Activated T-cell treated with anti-CD3 and anti-CD28 coated beads, Interleukin-2, amount 50 U/mL, for 1 hour (primary cell): ENCODE measurements around the gene ABHD8.
"Not testable (repeated sequence)": the region's sequence is repeated elsewhere in the genome, so short reads cannot be mapped to it uniquely, and the experiment has no call there.

Experiments used
- DNase-seq: peaks from one replicate; pipeline ENCODE4 v3.0.0-alpha.2; 2020

Gene ABHD8

DNA sequence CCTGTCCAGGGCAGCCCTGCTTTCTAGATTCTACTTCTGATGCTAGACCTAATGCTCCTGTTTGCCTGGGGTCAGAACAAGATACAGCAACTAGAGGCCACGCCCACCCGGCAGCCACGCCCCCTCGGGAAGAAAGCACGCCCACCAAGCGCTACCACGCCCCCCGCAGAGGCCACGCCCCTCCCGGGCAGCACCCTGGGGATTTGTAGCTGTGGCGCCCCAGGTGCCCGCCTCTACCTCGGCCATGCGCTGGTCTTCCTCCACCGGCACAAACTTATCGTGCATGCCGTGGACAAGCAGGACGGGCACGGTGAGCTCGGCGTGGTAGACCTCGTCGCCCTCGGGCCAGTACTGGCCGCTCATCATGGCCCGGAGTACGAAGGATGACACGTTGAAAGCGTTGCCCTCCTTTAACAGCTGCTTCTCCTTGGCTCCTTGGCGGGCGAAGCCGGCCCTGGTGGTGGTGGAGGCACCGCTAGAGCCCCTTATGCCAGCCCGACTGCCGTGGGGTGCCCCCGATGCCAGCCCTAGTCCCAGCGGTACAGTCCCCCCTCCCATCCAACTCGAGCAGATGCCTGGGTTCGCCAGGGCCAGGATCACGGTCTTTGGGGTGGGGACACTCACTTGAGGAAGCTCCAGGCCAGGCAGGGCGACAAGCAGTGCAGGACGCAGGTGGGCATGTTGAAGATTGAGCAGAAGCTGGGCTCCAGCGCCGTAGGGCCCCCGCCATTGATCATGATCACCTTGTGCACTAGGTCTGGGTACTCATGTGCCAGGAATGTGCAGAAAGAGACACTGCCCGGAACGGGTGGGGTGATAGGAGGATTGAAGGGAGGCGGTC lies 9.0 kb downstream of the ABHD8 start:
- DNase-seq: peak; percentile 62

DNA sequence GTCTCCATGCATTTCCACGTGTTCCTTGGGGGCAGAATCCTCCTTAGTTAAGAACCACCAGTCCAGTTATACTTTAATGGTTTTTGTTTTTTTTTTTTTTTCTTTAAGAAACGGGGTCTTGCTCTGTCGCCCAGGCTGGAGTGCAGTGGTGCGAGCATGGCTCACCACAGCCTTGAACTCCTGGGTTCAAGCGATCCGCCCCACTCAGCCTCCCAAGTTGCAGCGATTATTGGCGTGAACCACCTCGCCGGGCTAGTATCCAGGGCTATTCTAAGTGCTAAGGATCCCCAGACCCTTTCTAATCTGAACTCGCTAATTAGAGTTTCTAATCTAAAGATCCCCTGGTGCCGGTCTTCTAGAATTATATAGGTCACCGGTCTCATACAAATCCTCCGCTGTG lies 9.6 kb downstream of the ABHD8 start:
- no peak for DNase-seq

DNA sequence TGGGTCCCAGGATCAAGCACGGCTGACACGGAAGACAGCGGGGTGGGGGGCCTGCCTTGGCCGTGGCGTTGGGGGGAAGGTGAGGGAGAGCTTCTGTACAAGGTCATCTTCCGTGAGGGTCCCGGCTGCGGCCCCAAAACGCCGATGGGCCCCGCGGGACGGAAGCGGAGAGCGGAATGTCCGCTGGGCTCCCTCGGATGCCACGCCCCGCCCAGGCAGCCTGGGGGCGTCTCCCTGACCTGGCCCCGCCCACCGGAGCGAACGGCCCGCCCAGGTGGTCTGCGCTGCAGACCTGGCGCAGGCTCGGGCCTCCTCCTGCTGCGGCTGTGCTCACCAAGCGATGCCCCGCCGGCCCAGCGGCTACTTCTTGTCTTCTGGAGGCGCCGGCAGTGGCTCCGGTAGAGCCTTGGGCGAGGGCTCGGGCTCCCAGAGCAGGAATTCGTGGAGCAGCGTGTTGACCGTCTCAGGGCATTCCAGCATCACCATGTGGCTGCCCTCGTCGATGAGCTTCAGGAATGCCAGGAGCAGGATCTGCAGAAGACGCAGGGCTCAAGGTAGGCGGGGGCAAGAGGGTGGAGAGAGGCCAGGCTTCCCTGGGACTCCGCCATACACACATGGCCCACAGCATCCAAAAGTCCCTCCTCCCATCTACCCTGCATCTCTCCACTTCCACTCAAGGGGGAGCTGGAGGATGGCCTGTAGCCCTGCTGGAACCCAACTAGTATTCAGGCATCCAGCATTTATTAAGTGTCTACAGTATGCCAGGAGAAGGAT lies 10.7 kb downstream of the ABHD8 start:
- DNase-seq: peak; percentile 86

DNA sequence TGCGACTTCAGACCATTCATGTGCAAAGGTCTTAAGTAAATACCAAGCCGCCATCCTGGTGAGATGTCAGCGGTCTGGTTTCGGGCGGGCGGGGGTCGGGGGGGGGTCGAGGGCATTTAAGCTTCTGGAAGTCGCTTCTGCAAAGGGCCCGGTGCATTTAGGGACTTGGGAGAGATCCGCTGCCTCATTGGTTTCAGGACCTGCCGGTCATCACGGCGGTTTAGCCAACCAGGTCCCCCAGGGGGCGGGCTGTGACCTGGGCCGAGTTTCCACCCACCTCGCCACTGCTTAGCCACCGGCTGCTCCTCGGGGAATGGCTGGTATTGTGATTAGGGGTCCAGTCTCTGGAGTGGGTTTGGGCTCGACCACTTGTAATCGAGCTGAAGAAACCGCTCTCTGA lies 13.7 kb downstream of the ABHD8 start:
- DNase-seq: no peak

DNA sequence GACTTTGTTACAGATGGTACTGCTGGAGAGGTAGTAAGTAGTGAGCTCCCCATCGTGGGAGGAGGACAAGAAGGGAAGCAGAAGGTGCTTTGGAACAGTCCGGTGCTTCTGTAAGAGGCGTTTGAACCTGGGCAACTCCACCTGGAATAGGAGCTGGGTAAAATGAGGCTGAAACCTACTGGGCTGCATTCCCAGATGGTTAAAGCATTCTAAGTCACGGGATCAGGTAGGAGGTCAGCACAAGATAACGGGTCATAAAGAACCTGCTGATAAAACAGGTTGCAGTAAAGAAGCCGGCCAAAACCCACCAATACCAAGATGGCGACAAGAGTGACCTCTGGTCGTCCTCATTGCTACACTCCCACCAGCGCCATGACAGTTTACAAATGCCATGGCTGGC lies 16.5 kb downstream of the ABHD8 start:
- no peak for DNase-seq

DNA sequence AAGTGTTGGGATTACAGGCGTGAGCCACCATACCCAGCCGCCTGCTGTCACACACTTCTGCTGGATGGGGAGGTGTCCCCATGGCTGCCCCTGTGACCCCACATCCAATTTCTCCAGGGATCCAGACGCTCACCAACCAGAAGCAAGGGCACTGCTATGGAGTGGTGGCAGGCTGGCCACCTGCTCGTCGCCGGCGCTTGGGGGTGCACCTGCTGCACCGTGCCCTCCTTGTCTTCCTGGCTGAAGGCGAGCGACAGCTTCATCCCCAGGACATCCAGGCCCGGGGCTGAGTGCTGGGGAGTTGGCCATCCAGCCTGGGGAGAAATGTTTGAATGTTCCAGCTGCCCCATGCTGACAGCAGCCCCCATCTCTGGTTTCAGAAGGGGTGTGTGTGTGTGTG lies 17.0 kb downstream of the ABHD8 start:
- DNase-seq: no peak

DNA sequence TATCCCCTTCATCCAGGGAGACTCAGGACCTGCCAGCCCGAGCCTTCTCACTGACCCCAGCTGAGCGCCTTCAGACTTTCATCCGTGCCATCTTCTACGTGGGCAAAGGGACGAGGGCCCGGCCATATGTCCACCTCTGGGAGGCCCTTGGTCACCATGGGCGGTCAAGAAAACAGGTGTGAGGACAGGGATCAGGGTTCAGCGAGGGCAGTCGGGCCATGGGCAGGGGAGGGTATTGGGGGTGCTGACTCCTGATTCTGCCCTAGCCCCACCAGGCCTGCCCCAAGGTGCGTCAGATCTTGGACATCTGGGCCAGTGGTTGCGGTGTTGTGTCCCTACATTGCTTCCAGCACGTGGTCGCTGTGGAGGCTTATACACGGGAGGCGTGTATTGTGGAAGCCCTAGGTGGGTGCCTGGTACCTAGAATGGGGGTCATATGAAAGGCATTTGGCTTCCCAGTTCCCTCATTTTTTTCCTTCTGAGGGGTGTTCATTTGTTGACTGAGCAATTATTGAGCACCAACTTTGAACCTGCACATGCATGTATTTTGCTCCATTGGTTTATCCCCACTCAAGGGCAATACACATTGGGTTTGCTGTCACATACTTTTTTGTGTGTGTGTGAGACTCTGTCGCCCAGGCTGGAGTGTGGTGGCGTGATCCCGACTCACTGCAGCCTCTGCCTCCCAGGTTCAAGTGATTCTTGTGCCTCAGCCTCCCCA lies 17.6 kb downstream of the ABHD8 start:
- DNase-seq: no peak

DNA sequence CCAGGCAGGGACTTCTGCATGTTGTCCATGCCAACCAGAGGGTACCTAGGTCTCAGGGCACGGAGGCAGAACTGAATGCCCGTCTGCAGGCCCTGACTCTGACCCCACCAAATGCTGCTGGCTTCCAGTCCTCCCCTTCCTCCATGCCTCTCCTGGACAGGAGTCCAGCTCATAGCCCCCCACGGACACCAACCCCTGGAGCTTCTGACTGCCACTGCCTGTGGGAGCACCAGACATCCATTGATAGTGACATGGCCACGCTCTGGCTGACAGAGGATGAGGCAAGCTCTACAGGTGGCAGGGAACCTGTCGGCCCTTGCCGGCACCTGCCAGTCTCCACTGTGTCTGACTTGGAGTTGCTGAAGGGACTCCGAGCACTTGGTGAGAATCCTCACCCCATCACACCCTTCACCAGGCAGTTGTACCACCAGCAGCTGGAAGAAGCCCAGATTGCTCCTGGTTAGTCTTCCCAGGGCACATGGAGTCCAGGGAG lies 19.7 kb downstream of the ABHD8 start:
- no peak for DNase-seq

DNA sequence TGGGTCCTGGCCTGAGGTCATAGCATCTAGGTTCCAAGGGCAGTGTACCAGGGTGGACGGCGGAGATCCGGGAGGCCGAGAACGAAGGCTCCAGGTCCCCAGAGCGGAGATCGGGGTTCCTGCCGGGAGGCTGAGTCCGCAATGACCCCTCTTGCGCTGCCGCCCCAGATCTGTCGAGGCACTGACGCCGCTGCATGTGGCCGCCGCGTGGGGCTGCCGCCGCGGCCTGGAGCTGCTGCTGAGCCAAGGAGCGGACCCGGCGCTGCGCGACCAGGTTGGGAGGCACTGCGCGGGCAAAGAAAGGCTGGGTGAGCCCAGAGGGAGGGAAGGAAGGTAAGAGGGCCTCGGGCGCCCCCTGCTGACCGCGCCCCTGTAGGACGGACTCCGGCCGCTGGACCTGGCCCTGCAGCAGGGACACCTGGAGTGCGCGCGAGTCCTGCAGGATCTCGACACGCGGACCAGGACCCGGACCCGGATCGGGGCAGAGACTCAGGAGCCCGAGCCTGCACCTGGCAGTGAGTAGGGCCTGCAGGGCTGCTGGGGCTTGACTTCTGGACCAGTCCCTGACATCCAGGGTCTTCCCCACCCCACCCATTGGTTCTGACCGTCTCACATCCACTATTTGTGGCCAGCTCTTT lies 20.6 kb downstream of the ABHD8 start:
- peak; percentile 80 for DNase-seq

DNA sequence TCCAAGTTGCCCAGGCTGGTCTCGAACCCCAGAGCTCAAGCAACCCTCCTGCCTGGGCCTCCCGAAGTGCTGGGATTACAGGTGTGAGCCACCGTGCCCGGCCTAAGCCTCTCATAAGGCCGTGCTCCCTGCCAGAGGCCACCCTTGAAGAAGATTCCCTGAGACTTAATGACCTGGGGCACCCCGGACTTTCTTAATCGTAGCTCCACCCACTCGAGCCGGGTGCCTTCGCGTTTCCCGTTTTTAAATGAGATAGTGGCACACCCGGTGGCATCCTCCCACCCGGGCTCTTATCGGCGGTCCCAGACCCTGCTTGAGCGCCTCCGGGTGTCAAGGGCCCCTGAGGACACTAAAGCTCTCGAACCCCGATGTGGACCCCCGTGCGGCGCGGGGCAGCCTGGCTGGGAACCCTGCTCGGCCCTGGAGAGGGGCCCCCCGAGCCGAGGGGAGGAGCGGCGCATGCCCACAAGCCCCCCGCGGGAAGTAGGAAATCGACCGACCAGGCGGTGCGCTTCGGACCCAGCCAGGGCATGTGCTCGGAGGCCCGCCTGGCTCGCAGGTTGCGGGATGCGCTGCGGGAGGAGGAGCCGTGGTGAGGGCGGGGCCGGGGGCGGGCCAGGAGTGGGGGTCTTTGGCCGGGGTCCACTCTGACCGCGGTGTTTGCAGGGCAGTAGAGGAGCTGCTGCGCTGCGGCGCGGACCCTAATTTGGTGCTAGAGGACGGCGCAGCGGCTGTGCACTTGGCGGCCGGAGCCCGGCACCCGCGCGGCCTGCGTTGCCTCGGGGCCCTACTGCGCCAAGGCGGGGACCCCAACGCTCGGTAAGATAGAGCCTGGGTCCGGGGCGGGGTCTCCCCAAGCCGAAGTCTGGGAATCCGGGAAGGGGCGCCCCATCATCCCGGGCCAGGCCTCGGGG lies 21.6 kb downstream of the ABHD8 start, which contains the start of gene ANKLE1:
TSS of gene ANKLE1 (plus strand) at position 511 of the 914 bp plus-strand sequence. CDS start at position 531, 20 bp downstream.
- no peak for DNase-seq

DNA sequence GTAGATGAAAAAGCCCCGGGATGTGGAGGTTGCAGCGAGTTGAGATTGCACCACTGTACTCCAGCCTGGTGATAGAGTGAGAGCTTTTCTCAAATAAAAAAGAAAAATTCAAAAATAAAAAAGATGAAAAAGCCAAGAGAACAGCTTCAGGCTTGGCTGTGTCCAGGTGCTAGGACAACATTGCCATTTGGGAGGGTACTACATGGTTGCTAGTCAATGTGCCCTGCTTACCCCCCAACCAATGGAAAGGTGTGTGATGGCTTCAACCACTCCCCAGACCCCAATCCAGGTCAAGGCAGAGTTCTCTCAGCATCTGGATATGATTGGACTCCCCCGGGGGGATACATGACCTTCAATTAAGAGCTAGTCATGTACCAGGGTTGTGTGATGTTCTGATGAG lies 23.8 kb downstream of the ABHD8 start:
- no peak for DNase-seq

DNA sequence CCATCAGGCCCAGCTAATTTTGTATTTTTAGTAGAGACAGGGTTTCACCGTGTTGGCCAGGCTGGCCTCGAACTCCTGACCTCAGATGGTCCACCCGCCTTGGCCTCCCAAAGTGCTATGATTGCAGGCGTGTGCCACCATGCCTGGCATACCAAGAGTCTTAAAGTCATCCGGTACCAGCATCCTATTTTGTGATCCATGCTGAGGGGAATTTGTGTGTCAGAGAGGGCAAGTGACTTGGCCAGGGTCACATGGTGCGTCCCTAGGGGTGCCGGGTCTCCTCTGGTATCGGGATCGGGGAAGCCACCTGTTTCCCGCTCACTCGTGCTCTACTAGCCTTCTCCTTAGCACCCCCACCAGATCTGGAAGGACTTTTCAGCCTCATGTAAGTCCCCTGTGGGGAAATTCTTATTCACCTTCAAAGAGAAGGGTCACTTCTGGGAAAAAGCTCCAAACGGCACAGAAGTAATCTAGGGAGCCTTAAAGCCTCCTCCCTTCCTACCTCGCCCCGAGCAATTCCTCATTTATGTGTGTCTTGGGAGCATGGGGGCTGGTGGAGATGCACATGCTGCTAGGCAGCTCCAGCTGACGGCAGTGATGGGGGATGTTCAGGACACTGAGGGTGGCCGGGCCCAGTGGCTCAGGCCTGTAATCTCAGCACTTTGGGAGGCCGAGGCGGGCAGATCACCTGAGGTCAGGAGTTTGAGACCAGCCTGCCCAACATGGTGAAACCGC lies 27.6 kb downstream of the ABHD8 start:
- DNase-seq: no peak

DNA sequence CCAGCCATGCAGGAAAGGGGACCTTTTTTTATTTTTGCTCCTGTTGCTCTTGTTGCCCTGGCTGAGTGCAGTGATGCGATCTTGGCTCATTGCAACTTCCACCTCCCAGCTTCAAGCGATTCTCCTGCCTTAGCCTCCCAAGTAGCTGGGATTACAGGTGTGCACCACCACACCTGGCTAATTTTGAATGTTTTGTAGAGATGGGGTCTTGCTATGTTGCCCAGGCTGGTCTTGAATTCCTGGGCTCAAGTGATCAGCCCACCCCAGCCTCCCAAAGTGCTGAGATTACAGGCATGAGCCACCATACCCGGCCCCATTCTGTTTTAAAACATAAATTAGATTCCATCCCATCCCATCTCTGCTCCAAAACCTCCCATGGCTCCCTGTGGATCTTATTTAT lies 28.3 kb downstream of the ABHD8 start:
- not testable (repeated sequence) for DNase-seq

DNA sequence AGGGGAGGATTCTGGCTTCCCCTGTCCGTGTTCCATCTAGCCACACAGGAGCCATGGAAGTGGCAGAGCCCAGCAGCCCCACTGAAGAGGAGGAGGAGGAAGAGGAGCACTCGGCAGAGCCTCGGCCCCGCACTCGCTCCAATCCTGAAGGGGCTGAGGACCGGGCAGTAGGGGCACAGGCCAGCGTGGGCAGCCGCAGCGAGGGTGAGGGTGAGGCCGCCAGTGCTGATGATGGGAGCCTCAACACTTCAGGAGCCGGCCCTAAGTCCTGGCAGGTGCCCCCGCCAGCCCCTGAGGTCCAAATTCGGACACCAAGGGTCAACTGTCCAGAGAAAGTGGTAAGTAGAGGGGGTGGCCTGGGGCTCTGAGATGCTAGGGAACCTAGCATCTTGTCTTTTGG lies 34.5 kb downstream of the ABHD8 start:
- DNase-seq: no peak

DNA sequence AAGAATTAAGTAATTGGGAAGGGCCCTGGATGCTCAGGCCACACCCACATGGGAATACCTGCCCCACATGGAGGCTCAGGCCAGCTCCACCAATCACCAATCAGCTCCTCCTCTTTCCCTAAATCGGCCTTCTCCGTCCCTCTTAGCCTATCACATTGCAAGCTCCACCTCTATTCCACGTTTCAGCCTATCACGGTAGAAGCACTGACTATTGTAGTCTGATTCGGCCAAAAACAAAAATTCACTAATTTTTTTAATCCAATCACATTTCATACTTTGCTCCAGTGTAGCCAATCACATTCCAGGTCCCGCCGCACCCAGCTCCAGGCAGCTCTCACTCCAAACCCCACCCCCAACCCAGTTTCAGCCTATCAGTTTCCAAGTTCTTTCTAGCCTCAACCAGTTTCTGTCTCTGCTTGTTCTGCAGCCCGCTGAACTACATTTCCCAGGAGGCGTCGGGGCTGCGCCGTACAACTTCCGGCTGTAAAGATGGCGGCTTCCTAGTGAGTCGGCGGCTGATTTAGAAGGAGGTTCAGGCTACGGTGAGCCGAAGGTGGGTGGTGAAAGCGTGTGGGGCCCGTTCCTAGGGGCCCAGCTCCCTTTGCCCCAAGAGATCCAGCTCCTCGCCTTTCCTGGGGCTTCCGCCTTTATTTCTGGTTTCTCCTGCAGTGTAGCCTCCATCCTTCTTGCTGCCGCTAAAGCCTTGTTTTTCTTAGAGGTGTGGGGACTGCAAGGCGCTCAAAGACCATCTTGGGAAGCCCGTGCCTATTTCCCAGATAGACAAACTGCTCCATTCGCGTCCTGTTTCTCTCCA lies 36.0 kb downstream of the ABHD8 start, which contains the start of gene BABAM1:
TSS of gene BABAM1 (plus strand) at position 469 of the 814 bp plus-strand sequence. CDS start 1,364 bp downstream, outside the sequence.
- DNase-seq: peak; percentile 87

DNA sequence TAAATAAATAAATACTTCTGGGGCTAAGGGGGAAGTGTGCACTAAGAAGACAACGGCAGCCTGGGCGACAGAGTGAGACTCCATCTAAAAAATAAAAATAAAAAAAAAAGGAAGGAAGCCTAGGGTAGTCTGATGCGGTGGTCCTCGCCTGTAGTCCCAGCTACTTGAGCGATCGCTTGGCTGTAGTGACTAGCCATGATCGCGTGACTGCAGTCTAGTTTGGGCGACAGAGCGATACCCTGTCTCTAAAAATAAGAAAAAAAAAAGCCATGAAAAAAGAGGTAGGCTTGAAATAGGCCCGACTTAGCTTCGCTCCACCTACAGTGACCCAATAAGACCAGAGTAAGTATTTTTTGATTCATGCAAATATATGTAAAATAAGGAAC lies 36.6 kb downstream of the ABHD8 start:
- no peak for DNase-seq

DNA sequence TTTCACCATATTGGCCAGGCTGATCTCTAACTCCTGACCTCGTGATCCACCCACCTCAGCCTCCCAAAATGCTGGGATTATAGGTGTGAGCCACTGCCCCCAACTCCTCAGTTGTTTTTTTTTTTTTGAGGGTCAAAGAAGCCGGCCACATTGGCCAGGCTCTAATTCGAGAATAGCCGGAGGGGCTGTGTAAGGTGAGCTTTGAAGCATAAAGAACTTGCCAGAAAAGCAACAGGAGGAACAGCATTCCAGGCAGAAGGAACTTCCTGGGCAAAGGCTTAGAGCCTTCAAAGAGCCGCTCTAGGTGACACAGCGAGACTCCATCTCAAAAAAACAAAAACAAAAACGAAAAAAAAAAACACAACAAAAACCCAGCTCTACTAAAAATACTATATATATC lies 37.2 kb downstream of the ABHD8 start:
- DNase-seq: no peak

DNA sequence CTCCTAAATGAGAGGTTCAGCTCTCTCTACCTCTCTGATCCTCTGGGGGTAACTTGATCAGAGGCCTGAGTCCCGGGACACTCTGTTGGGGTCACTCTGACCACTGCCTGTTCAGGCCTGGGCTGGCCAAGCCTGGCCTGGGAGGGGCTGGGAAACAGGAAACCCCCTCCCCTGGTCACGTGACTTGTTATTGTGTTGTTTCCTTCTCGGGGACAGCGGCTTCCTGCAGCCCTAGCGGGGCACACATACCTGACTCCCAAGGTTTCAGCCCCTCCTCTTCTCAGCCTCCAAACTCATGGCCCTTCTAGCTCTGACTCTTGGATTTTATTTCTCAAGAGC lies 38.6 kb downstream of the ABHD8 start, which contains the start of gene USHBP1:
TSS of gene USHBP1 (minus strand) at position 105 of the 339 bp plus-strand sequence. CDS start 446 bp downstream, outside the sequence.
- no peak for DNase-seq

DNA sequence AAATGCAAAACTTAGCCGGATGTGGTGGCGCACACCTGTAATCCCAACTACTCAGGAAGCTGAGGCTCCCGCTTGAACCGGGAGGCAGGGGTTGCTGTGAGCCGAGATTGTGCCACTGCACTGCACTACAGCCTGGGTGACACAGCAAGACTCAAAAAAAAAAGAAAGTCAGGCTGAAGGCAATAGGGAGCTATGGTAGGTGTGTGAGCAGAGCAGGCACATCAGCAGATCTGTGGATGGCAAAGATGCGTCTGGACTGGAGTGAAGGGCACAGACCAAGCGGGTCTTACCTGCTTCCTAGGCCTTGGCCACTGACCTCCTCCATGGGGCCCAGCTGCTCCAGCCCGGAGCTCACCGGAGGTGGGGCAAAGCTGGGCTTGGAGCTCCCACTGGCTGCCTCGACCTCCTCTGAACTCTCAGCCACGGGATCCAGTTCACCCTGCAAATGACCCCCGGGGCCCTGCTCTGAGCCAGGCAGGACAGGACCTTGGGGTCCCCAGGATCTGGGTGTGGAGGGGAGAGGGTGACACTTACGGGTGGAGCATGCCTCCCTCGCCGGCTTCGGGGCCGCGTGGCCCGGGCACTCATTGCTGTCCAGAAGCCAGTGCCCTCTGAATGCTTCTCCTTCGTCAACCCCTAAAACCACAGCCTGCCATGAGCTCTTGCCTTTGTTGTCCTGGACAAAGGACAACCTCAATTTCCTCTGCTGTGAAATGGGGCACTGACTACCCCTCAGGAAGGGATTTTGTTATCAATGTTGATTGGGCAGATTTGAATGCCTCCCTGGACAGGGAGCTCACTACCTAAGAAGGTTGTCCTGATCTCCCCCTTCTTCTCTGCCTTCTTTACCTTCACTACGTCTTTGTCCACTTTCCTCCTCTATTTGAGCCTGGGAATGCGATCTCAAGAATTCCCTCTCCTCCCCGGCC lies 39.2 kb downstream of the ABHD8 start:
- DNase-seq: no peak
